ENCODE data around the gene AFF3.

Gene AFF3

DNA sequence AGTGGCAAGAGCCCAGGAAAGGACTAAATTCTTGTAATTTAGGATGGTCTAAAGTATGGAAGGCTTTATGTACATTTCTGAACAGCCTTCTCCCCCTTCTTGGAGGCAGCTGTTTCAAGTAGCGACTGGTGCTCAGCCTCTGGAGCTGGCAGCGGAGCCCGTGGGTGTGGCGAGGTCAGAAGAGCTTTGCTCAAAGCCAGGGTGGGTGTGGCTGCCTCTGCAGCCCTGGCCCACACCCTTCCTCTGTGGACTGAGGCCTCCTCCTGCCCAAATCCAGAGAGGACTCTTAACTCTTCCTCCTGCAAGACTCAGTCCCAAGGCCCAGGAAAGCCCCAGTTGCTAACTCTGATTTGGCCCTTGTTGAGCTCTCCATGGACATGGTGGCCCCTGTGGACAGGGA lies 450.5 kb downstream of the AFF3 start:
- H3K4me1 ChIP-seq = no peaks in the 10 kb centered on the region
- H3K36me3 ChIP-seq = no peaks in the 10 kb centered on the region
- H3K4me3 ChIP-seq (ENCODE audit: low read depth, low read length) = no peak overlapping the region
- no peaks in the 10 kb centered on the region for H3K9me3 ChIP-seq
- DNase-seq = no peak
- TF ChIP-seq, protein P1, sequence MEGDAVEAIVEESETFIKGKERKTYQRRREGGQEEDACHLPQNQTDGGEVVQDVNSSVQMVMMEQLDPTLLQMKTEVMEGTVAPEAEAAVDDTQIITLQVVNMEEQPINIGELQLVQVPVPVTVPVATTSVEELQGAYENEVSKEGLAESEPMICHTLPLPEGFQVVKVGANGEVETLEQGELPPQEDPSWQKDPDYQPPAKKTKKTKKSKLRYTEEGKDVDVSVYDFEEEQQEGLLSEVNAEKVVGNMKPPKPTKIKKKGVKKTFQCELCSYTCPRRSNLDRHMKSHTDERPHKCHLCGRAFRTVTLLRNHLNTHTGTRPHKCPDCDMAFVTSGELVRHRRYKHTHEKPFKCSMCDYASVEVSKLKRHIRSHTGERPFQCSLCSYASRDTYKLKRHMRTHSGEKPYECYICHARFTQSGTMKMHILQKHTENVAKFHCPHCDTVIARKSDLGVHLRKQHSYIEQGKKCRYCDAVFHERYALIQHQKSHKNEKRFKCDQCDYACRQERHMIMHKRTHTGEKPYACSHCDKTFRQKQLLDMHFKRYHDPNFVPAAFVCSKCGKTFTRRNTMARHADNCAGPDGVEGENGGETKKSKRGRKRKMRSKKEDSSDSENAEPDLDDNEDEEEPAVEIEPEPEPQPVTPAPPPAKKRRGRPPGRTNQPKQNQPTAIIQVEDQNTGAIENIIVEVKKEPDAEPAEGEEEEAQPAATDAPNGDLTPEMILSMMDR (IDR thresholded peaks at IDR 0.05; ENCODE audit: low read depth, low read length) = no peak
- no peaks in the 10 kb centered on the region for H3K27me3 ChIP-seq

DNA sequence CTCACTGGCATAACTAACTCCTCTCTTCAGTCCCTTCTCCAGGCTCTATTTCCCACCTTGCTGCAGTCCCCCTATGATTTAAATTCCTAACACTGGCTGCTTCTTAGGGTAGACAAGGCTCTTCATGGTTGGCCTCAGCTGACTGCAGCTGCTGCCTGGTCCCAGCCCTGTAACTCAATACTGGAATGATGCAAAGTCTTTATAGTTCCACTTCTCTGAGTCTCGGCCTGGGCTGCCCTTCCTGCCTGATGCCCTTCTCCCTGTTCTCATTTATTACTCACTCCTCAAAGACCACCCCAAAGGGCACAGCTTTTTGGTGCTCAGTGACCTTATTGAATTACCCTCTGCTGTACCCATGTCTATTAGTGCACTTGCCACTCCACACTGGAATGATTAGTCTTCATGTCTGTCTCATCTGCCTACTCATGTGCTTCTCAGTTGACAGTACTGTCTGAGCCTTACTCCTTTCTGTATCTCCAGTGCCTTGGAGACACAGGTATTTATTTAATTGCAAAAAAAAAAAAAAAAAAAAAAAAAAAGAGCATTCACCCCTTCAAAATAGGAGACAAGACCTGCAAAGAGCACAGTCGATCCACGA lies 453.1 kb downstream of the AFF3 start:
- no peaks in the 10 kb centered on the region for H3K4me1 ChIP-seq
- TF ChIP-seq, protein P1 (IDR thresholded peaks at IDR 0.05; ENCODE audit: low read depth, low read length) = no peak
- DNase-seq = no peak
- no peak overlapping the region for H3K4me3 ChIP-seq (ENCODE audit: low read depth, low read length)
- no peaks in the 10 kb centered on the region for H3K9me3 ChIP-seq
- H3K27me3 ChIP-seq = no peaks in the 10 kb centered on the region
- H3K36me3 ChIP-seq = no peaks in the 10 kb centered on the region

DNA sequence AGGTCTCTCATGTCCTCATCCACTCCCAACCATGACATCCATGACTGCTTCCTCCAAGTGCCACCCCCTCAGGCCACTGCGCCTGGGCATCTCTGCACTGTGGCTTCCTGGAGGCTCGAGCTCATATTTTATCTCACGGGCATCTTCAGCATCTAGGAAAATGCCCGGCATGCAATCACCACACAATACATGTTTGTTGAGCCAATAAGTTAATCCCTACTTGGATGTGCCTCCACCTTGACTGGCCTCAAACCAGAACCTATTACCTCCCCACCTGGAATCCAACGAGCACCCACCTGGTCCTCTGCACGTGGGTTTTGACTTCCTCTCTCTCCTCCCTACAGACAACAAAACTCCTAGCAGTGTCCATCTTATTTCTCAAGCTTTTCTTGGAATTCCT lies 453.7 kb downstream of the AFF3 start:
- H3K9me3 ChIP-seq = no peaks in the 10 kb centered on the region
- TF ChIP-seq, protein P1 (IDR thresholded peaks at IDR 0.05; ENCODE audit: low read depth, low read length) = no peak
- H3K4me3 ChIP-seq (ENCODE audit: low read depth, low read length) = no peak overlapping the region
- no peaks in the 10 kb centered on the region for H3K4me1 ChIP-seq
- no peak for DNase-seq
- no peaks in the 10 kb centered on the region for H3K27me3 ChIP-seq
- H3K36me3 ChIP-seq = no peaks in the 10 kb centered on the region

DNA sequence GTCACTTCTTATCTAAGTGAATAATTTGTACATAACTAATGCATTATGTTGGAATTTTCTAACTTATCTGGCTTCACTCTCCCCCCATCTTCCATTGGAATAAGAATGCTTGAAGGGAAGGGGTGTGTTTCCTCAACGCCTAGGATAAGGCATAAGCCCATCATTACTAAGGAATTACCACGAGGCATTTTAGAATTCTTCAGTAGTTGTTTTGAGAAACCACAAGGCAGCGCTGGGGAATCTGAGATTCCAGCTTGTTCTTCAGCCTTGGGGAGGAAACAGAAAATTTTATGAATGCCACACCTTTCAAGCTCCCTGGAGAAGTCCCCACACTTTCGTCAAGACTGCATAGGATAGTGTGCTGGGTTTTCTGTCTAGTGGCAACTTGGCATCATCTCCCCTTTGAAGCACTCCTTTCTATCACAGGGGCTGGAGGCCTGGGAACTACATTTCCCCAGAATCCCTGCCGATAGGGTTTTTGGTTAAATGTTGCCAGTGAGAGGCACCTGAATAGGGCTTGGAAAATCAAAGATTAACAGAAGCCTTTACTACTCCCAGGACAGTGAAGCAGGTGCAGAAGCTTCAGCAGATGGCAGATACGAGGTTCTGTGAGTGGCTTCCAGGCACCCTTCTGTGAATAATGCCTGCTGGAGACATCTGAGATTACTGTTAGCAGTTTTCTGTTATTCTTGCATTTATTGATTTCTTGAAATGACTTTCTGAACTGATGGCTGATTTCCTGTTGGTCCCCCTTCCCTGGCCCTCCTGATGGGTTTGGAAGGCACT lies 459.9 kb downstream of the AFF3 start:
- Histone ChIP-seq H3K9me3 (no peaks in the 10 kb centered on the region), H3K36me3 (no peaks in the 10 kb centered on the region), H3K4me1 (no peaks in the 10 kb centered on the region), H3K4me3 (ENCODE audit: low read depth, low read length) (no peak overlapping the region), H3K27me3 (no peaks in the 10 kb centered on the region)
- TF ChIP-seq, protein P1 (IDR thresholded peaks at IDR 0.05; ENCODE audit: low read depth, low read length) = no peak
- no peak for DNase-seq

DNA sequence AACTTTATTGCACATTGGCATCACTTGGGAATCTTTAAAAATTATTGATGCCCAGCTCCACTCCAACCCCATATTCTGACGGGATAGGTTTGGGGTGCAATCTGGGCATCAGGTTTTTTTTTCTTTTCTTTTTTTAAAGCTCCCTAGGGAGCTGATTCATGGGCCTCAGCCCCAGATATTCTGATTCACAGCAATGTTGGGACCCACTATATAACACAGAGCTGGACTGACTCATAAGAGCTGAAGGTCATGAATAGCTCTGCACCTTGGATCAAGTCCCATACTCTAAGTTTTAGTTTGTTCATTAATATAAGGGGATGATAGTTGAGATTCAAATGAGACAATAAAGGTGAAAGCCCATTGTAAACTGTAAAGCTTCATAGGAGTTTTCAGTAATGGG lies 461.4 kb downstream of the AFF3 start:
- Histone ChIP-seq H3K9me3 (no peaks in the 10 kb centered on the region), H3K4me3 (ENCODE audit: low read depth, low read length) (no peak overlapping the region), H3K27me3 (no peaks in the 10 kb centered on the region), H3K36me3 (no peaks in the 10 kb centered on the region), H3K4me1 (no peaks in the 10 kb centered on the region)
- TF ChIP-seq, protein P1 (IDR thresholded peaks at IDR 0.05; ENCODE audit: low read depth, low read length) = no peak
- DNase-seq = no peak

DNA sequence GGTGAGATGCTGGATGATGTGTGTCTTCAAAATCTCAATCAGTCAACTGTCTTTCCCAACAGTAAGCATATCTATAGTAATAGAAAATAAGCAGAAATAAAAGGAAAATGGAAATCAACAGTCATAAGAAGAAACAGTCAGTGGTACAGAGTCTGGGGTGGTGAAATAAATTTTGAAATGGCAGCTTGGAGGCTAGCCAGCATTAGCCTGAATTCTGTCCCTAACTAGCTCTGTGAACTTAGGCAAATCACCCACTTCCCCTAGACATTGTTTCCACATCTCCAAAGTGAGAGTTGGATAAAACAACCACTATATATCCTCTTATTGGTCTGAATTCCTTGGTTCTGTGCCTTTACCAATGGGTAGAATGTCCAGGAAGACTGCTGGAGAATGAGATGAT lies 462.9 kb downstream of the AFF3 start:
- no peaks in the 10 kb centered on the region for H3K4me1 ChIP-seq
- TF ChIP-seq, protein P1 (IDR thresholded peaks at IDR 0.05; ENCODE audit: low read depth, low read length) = no peak
- no peak overlapping the region for H3K4me3 ChIP-seq (ENCODE audit: low read depth, low read length)
- no peak for DNase-seq
- no peaks in the 10 kb centered on the region for H3K9me3 ChIP-seq
- no peaks in the 10 kb centered on the region for H3K36me3 ChIP-seq
- H3K27me3 ChIP-seq = no peaks in the 10 kb centered on the region
